IPS-NIHi7 (cell line): ENCODE data around the gene RPRD1B.
"Not testable (repeated sequence)": the region's sequence is repeated elsewhere in the genome, so short reads cannot be mapped to it uniquely, and the experiment has no call there.

Experiments
- DNase-seq: peaks from one replicate; pipeline ENCODE4 v3.0.0; 2012; ENCODE audit warnings: mixed read lengths; ENCODE audit errors: extremely low spot score

Gene RPRD1B

GRCh38 chr20:38104285-38104684 is 70.7 kb downstream of the RPRD1B start:
- no peak for DNase-seq

- no peak for DNase-seq
Observed at GRCh38 chr20:38106461-38106860, 72.9 kb downstream of the RPRD1B start.

- DNase-seq, result not testable (repeated sequence)
Observed at GRCh38 chr20:38107386-38107785, 73.8 kb downstream of the RPRD1B start.

- DNase-seq, result not testable (repeated sequence)
Observed at GRCh38 chr20:38107916-38108315, 74.4 kb downstream of the RPRD1B start.

GRCh38 chr20:38108438-38108985 is 75.0 kb downstream of the RPRD1B start:
- DNase-seq, result no peak

- DNase-seq, result no peak
Observed at GRCh38 chr20:38108986-38109541, 75.5 kb downstream of the RPRD1B start.

- no peak for DNase-seq
Observed at GRCh38 chr20:38109591-38110524, 76.3 kb downstream of the RPRD1B start.

- no peak for DNase-seq
Observed at GRCh38 chr20:38110525-38111178, 77.1 kb downstream of the RPRD1B start.

GRCh38 chr20:38111366-38112232 is 78.1 kb downstream of the RPRD1B start:
- DNase-seq, result no peak

- DNase-seq, result no peak
Observed at GRCh38 chr20:38112261-38112929, 78.8 kb downstream of the RPRD1B start.

GRCh38 chr20:38112930-38113294 is 79.4 kb downstream of the RPRD1B start:
- no peak for DNase-seq

- DNase-seq, result peak; percentile 79
Observed at GRCh38 chr20:38113401-38114325, 80.1 kb downstream of the RPRD1B start.

- no peak for DNase-seq
Observed at GRCh38 chr20:38114353-38114791, 80.8 kb downstream of the RPRD1B start.

GRCh38 chr20:38115205-38115604 is 81.7 kb downstream of the RPRD1B start:
- no peak for DNase-seq

- DNase-seq, result no peak
Observed at GRCh38 chr20:38115896-38116295, 82.3 kb downstream of the RPRD1B start.

GRCh38 chr20:38116409-38117165 is 83.0 kb downstream of the RPRD1B start:
- no peak for DNase-seq

GRCh38 chr20:38117205-38117604 is 83.7 kb downstream of the RPRD1B start:
- DNase-seq, result no peak

- DNase-seq, result no peak
Observed at GRCh38 chr20:38117635-38118034, 84.1 kb downstream of the RPRD1B start.

- DNase-seq, result no peak
Observed at GRCh38 chr20:38119446-38119845, 85.9 kb downstream of the RPRD1B start.
